NCI-H2171 (cell line): ENCODE measurements around the gene IPO13.

Experiments
- DNase-seq: peaks from one replicate; lab custom pipeline; 2025; lab: John Stamatoyannopoulos, UW

IPO13 gene

DNA sequence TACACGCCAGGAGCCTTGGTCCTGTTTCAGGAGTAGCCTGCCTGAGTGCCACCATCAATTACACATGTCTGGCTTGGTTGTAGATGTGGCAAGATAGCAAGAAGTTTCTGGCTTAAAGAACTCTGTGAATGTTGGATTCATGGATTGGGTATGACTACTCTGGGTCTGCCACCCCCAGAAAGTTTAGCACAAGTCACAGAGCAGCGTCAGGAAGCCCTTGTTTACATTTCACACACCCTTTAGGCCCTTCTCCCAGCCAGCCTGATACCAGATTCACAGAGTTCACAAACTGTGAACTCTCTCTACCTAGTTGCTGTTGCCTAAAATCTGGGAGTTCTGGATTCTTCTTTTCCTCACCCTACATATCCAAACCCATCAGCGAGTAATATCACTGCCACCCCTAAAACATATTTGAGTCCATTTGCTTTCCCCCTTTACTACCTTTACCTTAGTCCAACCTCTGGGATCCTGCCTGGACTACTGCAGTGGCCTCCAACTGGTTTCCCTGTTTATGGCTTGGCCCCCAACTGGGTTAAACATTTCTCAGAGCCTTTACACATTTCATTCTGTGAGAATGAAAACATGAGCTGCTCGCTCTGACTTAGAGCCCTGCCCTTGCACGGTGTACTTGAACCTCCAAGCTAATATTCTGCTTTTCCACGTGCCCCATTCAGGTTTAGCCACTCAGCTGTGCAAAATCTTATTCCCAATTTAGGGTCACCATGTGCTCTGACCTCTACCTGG lies 40.6 kb downstream of the IPO13 start:
- no peak for DNase-seq

GRCh38 chr1:43990271-43991199 lies 43.8 kb downstream of the IPO13 start:
- DNase-seq, result no peak

DNA sequence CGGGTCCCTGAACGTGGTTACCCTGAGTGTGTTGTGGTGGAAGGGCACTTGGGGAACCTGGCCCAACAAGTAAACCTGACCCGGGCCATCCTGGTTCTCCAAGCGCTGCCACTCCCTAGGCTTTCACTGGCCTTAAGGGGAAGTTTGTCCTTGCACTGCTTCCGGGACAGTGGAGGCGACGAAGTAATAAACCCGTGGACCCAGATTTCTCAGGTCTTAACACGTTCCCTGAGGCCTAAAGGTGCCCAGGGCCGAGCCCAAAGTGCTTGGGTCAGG lies 44.4 kb downstream of the IPO13 start:
- no peak for DNase-seq

DNA sequence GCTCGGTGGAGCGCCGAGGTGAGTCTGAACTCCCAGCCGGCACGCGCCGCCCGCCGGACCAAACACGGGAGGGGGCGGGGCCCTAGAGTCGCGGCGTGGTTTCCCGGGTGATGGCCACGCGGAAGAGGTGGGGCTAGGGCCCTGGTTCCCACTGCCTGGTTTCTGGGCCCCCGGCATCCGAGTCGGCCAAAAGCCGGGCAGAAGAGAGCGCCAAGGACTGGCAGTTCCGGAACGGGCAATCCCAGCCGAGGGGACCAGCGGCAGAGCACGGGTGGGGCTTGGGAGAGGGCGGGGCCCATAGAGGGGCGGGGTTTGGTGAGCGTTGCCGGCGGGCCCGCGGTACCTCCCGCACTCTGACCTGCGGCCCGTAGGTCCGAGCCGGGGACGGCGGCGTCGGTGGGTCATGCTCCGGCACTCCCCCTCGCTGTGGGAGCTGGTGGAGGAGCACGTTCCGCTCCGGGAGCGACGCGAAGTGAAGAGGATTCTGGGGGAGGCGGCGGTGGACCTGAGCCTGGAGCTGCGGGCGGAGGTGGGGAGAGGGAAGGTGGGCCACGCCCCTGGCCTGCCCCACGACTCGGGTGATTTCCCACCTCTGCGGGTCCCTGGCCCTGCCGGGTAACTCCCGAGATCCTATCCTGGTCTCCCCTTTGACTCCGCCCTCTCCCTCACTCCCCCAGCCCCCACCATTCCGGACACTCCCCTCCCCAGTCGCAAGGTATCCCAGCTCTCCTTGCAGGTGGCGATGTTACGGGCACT lies 44.9 kb downstream of the IPO13 start, which contains the start of gene CCDC24:
TSS of gene CCDC24 (plus strand) at position 124 of the 756 bp plus-strand sequence. CDS start at position 404, 280 bp downstream.
- DNase-seq, result peak; percentile 47

- no peak for DNase-seq
These were observed 45.7 kb downstream of the IPO13 start for GRCh38 chr1:43992232-43992995.

DNA sequence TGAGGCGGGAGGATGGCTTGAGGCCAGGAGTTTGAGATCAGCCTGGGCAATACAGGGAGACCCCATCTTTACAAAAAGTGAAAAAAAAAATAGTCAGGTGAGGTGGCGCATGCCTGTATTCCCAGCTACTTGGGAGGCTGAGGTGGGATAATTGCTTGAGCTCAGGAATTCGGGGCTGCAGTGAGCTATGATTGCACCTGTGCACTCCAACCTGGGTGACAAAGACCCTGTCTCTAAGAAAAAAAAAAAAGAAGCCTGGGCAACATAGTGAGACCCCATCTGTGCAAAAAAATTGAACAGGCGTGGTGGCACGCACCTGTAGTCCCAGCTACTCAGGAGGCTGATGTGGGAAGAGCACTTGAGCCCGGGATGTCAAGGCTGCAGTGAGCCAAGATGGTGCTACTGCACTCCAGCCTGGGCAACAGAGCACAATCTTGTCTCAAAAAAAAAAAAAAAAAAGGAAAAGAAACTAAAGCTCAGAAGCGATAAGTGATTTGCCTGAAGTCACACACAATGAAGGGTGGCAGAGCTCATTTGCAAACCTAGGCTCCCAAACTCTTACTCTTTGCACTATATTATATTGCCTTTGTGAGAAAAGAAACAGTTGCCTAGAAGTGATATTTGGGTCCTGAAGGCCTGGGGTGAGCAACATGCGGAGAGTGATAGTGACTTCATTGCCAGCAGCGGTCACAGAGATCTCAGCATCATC lies 46.6 kb downstream of the IPO13 start:
- no peak for DNase-seq

GRCh38 chr1:43994071-43994470 lies 47.3 kb downstream of the IPO13 start:
- DNase-seq, result no peak

- DNase-seq, result no peak
These were observed 48.3 kb downstream of the IPO13 start for GRCh38 chr1:43994794-43995790.

- DNase-seq, result no peak
These were observed 49.4 kb downstream of the IPO13 start for GRCh38 chr1:43995984-43996732.

DNA sequence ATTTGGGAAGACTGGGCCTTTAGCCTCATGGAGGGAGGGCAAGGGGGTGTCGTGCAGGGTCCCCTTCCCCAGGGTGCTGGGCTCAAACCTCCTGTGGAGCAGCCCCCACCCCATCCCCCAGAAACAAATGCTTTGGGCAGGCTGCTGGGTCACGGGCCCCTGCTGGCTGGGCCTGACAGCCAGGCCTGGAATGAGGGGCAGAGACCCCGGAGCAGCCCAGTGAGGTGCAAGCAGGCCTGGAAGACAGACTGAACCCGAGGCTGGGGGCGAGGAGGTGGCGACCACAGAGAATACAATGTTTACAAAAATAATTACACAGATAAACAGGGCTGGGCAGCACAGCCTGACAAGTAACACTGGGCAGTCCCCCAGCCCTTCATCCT lies 50.0 kb downstream of the IPO13 start:
- DNase-seq, result no peak

DNA sequence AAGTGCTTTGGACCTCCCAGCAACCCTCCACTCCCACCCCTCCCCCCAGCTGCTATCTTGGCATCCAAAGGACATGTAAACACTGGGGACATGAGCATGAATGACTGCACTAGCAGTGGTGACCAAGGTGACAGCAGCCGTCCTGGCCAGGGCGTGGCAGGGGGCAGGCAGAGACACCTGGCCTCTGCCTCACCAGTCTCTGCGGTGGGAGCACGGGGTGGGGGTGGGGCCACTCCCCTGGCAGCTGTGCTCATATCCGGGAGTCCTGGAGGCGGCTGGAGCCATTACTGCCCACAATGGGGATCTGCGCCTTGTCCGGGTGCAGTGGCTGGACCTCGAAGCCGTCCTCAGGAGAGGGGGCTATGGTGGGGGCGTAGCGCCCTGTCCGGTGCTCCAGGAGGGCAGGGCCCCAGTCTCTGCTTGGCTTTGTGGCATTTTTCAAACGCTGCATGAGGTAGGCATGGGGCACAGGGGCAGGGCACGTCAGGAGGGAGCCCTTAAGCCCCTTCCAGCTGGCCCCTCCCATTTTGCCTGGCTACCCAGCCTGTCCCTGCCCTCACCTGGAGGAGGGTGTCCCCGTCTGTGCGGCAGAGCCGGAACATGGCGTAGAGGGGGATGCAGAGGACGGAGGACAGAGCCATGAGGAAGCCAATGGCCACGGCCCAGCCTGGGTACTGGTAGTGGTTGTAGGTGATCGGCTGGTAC lies 50.7 kb downstream of the IPO13 start:
- DNase-seq, result no peak

DNA sequence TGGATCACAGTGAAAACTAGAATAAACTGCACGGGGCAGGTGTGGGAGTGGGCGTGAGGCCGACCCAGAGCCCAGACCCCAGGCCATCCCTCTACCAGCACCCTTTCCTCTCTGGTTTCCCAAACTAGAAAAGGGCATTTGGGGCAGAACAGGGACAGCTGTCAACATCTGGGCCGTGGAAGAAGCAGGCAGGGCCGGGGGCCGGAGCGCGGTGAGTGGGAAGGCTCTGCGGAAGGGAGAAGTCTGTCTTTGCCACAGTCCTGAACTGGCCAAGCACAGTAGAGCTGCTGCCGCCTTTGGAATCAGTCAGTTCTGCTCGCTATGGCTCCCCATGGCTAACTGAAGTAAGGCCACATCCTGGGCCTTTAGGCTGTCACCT lies 51.2 kb downstream of the IPO13 start:
- DNase-seq, result no peak

DNA sequence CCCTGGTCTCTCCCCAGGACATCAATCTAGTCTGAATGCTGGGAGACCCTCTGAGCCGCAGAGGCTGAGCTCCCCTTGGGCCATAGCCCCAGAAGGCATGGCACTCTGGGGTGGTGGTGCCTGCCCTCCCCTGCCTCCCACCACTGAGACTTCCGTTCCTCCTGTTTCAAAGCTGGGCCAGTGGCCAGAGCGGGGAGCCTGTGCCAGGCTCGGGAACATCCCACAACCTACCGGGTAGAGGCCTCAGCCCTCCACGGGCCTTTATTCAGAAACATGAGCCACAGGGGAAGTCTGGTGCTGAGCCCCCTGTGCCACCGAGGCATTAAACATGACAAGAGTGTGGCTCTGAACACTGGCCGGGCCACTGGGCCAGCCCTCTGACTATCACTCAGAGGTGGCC lies 52.7 kb downstream of the IPO13 start:
- DNase-seq, result no peak

DNA sequence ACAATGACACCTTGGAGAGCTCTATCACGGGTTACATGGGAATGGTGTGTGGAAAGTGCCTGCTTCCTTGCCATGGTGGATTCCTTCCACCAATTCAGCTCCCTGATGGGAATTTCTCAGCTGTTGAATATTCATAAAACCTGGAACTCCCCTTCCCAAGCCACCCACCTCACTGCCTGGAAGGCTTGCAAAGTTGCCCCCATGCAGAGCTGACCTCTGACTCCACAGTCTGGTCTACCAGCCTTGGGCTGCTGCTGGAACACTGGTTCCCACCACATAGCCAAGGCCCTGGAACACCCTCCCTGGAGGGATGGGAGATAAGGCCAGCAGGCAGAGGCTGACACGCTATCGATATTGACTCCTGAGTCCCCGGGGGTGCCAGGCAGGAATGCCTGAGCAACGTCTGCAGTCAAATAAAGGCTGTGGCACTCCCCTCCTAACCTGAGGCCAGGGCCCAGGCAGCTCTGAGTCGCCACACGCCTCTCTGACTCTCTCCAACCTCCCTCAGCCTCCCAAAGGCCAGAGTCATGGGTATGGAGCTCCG lies 53.4 kb downstream of the IPO13 start:
- no peak for DNase-seq

- no peak for DNase-seq
These were observed 55.4 kb downstream of the IPO13 start for GRCh38 chr1:44002165-44002564.

GRCh38 chr1:44002606-44003157 lies 55.9 kb downstream of the IPO13 start:
- no peak for DNase-seq

GRCh38 chr1:44008259-44008658 lies 61.5 kb downstream of the IPO13 start:
- DNase-seq, result no peak

- DNase-seq, result no peak
These were observed 64.3 kb downstream of the IPO13 start for GRCh38 chr1:44010935-44011471.
